HG03469 (cell line): Measurements from ENCODE around the gene PDHX.

Experiments
- ATAC-seq: cut with Tn5 transposase; IDR thresholded peaks from one replicate; pipeline ENCODE4 v1.9.1; 2021; ENCODE audit warnings: mild to moderate bottlenecking, moderate library complexity, moderate number of reproducible peaks; ENCODE audit not compliant: unreplicated experiment

PDHX gene

DNA sequence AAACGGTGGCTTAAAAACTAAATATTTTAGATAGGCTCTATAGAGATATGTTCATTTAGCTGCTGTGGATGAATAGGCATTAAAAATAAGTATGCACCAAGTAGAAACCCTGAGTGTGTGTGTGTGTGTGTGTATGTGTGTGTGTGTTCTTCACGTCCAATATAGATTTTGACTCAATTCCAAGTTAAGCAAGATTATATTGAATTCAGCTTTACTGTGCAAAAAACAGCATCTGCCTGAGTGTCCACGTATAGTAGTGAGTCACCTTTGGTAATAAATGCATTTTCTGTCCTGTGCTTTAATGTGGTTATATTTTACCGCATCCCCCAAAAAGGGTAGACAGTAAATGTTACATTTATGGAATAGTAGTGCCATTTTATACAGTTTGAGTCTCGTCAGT is 71.2 kb downstream of the PDHX start:
- no peak for ATAC-seq

DNA sequence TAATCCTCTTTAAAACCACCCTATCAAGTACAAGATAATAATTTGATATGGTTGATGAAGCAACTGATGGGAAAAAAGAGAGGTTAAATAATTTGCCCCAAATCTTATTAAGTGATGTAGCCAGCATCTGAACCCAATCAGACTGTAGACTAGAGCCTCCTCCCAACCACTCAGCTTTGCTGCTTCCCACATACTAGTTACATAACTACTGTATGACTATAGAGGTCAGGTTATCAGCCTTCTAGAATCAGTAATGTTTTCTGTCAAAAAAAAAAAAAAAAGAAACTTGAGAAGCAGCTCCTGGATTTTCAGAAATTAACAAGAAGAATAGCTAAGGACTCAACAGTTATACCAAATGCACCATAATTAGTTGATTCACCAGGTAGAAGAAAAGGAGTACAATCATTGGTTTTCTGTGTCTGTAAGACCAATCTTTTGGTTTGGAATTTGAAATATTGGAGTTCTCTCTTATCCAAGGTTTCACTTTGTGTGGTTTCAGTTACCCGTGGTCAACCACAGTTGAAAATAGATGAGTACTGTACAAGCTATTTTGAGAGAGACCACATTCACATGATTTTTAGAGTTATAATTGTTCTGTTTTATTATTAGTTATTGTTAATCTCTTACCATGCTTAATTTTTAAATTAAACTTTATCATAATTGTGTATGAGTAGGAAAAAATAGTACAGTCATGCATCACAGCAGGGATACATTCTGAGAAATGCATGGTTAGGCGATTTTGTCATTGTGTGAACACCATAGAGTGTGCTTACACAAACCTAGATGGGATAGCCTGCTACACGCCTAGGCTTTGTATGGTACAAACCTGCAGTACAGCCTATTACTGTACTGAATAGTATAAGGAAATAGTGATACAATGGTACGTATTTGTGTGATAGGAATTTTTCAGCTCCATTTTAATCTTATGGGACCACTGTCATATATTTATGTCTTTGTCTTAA is 72.2 kb downstream of the PDHX start:
- peak; percentile 69 for ATAC-seq

DNA sequence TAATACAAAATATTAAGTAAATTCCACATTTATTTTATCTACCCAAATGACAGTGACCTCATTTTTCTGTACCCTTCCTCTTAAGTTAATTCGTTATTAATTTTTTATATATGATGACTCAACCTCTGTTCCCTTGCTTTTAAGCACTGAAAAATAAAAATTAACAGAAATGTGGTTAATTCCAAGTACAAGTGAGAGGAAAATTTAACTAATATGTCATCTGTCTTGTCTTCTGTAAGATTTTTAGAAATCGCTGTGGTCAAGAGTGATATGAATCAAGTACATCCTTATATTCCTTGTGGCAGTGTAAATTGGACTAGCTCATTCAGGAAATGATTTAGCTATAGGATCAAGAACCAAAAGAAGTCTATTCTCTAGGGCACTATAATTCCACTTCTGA is 74.5 kb downstream of the PDHX start:
- ATAC-seq = no peak

DNA sequence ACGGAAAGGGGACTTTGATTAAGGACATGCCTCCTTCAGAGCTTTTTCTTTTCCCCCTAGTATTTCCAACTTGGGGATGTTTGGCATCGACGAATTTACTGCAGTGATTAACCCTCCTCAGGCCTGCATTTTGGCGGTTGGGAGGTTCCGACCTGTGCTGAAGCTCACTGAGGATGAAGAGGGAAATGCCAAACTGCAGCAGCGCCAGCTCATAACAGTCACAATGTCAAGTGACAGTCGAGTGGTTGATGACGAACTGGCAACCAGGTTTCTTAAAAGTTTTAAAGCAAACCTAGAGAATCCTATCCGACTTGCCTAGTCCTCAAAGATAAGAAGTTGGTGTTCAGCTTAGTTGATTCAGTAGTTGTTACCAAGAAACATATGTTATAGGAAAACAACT is 78.4 kb downstream of the PDHX start:
- ATAC-seq = no peak

DNA sequence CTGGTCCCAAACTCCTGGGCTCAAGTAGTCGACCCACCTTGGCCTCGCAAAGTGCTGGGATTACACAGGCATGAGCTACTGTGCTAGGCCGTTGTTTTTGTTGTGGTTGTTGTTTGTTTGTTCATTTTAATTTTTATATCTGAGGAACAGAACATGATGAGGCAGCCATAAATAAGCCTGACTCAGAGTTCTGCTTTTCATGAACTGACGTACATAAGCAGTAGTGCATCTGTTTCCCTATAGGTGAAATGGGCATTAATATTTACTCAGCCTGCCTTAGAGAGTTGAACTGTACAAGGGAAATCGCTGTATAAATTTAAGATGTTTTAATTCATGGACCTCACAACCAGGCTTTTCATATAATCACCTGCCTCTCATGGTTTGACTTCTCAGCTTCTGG is 80.5 kb downstream of the PDHX start:
- ATAC-seq = no peak

DNA sequence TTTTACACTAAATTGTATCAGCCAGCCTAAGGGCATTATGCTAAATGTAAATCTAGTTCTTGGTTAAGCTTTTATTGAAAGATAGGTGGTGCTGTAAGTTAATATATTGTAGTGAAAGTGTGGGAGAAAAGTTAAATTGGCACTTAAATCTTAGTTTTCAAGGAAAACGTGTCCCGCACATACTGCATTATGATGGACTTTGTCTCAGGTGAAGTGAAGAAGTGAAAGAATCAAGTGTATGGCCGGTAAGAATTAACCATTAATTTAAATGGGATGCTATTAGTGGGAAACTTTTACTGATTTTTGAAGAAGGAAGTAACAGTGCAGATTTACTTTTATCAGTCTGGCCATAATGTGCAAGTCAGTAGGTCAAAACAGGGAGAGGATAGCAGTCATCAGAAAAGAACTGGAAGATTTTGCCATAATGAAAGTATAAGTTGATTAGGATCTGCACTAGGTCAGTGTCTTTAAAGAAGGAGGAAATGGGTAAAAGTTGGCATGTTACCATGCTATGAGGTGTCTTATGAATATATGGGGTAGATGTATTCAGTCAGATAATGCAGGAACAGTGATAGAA is 81.6 kb downstream of the PDHX start:
- ATAC-seq = no peak

DNA sequence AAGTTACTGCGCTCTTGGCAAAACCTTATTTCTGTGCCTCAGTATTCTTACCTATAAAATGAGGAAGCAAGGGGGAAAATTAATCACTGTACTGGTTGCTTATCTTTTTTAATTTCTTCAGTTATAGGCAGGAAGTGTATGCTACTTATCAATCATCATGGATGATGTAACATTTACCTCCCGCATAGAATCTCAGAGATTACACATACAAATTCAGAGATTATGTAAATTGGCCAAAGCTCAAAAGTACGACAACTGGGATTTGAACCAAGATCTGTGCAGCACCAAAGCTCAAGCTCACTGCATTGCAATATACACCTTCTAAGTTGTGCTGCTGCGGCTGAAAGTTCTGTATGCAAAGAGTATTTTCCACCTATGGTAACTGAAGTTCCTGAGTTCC is 83.0 kb downstream of the PDHX start:
- ATAC-seq = no peak

DNA sequence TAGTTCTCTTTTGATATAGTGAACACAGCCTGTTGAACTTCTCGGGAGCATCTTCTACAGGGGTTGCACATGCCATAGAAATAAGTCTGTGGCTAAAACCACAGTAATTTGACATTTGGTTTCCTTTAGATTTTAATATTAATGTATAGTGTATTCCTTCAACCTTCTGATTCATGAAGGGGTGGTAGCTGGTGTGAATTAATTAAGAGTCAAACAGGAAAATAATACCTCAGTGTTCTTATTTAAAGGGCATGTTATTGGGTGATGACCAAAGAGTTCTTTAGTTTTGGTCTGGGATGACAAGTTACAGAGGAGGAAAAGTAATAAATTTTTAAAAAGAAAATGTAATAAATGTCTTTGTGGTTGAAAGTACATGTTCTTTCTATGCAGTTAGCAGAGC is 86.8 kb downstream of the PDHX start:
- ATAC-seq = no peak

DNA sequence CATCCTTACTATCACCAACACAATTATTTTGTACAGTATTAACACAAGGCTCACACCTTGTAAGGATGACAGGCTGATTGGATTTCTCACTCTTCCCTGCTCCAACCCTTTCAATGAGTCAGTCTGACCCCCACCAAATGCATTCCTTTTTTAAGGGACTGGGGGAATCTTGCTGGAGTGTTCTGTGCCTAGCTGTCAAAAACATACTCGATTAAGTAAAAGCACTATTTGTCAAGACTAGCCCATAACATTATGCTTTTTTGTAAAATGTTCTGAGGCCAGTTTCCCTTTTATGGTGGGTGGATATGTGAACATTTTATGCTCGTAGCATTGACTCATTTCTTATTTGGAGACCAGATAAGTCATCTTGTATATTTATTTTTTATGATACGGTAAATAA is 87.2 kb downstream of the PDHX start:
- ATAC-seq = no peak

DNA sequence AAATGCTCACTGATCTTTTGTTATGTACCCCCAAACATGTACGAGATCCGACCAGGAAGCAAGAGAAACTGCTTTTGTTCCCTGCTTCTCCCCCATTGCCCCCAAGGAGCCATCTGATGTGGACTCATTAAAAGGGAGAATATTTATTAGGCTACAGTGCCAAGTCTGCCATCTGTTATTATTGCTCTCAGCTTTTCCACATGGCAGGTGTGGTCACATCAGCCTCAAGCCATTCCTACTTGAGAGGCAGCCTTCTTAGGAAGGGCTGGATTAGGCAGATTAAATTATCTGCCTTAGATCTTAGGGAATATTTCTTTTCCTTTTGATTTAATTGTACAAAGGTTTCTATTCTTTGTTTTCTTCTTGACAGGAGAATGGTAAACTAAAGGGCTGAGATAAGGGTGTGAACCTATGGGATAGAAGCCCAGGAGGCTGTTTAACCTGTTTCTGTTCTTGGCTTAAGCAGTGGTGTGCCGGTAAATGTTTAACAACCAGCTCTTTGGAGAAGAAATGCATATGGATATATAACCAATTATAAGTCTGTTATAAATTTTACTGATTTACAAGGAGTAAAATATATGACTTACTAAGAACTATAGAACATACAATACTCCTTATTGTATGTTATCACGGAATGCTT is 88.8 kb downstream of the PDHX start:
- no peak for ATAC-seq

DNA sequence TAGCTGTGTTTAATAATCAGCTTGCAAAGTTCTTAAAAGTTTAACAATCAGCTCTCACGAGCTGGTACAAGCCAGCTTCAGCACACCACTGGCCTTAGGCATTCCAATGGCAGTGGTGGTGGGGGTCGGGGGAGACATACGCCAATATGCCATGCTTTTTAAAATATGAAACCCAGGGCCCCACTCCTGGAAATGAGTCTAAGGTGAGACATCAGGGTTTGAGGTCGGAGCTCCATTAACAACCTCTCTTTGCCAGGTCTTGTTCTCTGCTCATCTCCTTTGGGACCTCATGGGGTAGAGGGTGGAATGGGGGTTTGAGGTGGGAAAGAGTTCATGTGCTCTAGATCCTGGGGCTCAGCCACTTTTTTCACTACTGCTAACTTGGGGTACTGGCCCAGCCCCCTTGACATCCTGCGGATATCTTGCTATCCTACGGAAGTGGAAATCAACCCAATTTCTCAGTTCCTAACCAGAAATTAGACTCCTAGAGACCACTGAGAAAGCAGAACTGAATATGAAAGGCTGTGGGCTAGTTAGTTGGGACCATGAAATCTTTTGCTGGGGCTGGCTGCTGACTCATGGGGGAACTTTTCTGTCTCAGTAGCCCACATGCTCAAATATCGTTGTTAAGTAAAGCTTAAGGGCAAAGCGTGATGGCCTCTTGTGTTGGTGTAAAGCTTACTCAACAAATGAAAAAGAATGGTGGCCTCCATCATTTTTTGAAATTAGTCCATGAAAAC is 90.1 kb downstream of the PDHX start:
- ATAC-seq = peak; percentile 69

DNA sequence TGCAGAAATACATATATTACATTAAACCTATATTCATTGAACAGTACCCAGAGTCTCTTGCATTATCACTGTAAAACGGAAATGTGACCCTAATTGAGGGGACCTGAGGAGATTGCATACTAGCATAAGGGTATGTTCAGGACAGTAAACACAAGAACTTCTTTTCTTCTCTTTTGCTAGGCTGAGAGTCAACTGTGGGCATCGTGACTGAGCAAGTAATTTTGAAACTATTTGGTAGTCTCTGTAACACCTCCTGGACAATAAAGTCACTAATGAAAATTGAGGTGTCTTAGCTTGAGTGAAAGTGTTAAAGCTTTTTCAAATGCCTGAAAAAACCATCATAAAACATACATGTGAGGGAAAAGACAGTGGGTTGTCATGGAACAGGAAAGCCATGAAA is 90.9 kb downstream of the PDHX start:
- peak; percentile 41 for ATAC-seq

DNA sequence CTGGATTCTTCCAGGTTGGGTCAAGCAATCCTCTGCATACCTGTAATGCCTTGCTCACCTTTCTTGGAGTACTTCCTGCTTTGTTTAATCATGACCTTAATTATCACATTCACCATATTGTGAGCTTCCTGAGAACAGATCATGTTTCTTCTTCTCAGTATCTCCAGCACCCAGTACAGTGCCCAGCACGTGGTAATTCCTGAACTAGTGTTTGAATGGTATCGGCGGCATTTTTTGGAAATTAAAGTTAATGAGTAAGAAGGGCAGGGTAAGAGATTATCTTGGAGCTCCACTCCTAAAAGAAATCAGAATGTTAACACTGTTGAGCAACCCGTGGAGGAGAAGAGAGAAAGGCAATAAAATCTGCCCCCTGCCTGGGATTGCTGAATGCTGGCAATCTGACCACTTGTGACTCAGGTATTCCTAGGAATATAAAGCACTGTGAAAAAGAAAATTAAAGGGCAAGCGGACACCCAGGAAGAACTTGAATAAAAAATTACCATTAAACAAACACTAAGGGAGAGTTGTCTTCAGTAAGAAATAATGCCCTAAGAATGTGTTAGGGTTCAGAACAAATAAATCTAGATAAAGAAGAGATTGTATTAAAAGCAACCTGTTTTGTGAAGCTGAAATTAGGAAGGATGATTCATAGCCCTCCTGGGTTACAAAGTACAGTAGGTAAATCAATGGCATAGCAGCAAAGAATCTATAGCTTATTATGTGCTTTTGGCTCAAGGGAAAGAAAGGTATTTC is 92.9 kb downstream of the PDHX start:
- ATAC-seq = no peak

DNA sequence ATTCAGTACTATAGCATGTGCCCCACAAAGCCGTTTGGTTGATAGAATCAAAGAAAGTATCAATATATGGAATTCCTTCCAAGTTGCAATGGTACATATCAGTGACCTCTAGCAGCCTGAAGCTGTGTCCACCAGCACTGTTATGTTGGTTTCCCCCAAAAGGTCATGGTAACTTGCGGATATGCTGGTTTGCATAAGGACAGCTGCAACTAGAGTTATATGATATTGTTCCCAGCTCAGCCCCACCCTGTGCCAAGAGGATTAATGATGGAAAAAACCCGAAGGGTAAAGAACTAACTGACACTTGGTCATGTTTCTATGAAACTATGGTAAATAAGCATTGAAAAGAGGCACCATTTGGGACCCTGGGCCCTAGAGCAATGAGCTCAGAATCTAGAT is 93.5 kb downstream of the PDHX start:
- no peak for ATAC-seq

DNA sequence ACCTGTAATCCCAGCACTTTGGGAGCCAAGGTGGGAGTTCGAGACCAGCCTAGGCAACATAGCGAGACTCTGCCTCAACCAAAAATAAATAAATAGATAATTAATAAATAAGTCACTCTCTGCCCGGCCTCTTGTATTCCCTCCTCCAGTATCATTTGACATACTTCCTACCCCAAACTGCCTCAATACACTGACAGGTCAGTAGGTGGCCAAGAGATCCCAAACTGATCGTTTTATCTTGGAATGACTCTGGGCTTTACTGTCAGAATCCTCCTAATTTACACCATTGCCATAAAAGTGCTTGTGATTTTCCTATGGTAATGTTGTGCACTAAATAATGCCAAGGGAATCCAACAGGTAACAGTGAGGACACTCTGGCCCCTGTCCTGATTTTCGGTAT is 94.2 kb downstream of the PDHX start:
- no peak for ATAC-seq

DNA sequence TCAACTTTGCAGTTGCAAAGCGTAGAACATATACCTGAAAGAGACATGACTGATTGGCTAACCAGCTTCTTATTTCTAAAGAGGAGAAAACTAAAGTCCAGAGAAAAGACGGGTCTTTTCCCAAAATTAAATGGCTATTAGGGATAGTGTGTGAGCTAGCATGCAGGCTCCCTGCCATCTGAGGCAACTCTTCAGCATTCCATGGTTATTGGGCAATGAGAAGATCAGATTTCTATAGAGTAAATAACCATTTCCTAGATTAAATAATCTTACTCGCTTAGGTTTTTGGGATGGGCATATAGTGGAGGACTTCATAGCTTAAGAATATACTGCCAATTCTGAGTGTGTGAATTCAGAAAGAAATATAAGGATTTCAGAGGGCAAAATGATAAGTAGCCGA is 95.0 kb downstream of the PDHX start:
- ATAC-seq = no peak

DNA sequence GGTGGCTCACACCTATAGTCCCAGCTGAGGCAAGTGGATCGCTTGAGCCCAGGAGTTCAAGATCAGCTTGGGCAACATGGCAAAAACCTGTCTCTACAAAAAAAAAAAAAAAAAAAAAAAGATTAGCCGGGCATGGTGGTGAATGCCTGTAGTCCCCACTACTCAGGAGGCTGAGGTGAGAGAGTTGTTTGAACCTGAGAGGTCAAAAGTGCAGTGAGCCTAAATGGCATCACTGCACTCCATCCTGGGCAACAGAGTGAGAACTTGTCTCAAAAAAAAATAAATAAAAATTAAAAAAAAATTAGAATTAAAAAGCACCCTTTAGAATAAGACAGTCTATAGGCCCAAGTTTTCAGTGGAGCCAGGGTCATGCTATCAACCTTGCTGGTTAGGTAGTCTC is 95.5 kb downstream of the PDHX start:
- no peak for ATAC-seq

DNA sequence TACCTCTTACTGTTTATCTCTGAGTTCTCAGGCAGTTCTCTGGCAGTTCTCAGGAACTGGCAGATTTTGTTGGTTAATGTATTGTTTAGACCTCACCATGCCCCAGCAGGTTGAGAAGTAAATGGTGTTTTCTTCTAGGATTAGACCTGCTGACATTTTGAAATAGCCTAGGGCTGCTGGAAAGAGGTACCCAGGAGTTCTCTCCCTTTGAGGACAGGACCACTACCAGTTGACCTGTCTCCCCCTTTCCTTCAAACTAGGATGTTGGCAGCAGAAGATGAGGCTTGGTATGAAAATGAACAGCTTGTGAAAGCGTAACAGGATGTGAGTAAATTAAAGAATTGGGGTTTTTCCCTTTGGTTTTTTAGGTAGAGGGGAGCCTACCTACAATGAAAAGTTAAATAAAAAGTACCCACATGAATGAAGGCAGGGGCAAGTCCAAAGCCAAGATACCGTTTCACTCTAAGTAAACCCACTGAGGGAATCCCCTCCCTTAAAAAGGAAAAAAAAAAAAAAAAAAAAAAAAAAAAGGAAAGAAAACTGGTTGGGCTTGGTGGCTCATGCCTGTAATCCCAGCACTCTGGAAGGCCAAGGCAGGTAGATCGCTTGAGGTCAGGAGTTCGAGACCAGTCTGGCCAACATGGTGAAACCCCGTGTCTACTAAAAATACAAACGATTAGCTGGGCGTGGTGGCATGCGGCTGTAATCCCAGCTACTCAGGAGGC is 96.2 kb downstream of the PDHX start:
- peak; percentile 43 for ATAC-seq

DNA sequence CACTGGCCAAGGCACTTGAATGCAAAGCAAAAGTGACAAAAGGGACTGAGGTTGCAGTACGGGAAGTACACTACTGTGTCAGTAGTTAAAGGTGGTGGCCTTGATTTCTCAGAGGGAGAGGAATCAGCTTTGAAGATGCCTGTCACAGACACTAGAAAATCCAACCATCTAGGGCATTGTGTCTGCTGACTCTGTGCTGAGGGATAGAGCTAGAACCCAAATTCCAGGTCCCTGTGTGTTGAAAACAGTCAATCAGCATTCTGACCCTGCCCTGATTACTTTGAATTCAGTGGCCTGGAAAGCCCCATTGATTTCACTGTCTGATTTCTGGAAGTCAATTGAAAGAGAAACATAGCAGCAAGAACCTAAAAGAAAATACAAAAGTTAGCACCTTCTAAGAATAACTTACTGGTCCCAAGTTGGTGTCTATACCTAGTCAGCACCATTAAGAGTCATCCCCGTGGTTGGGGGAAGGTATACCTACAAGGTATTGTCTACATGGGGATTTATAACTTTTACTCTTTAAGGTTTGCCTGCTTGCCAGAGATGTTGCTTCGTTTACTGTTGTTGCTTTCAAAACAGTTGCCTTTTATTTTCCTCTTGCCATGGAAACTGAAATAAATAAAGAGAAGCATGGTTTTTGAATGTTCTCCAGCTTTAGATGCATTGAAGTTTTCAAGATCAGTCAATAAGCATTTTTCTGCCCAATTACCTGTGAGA is 97.3 kb downstream of the PDHX start:
- no peak for ATAC-seq
